Mucosa of gallbladder (tissue), 1 donor: Measurements from ENCODE around the gene KATNAL1. TPM values are rescaled to one million over a fixed set of nuclear protein-coding genes. Genes with fewer than 3 reads are reported as not detected.
"Not testable (repeated sequence)": the region's sequence is repeated elsewhere in the genome, so short reads cannot be mapped to it uniquely, and the experiment has no call there.

ENCODE experiments used
- DNase-seq: peaks from one replicate; pipeline ENCODE4 v3.0.0-alpha.2; 2020; ENCODE audit warnings: low spot score
- total RNA-seq: library from RNA; stranded (reverse); gene quantifications from one replicate; pipeline ENCODE4 v1.2.1, GENCODE V29; 2021
- donor health status: DM: no; HTN: no; CAD: no.

KATNAL1 gene
- total RNA-seq, 1 donor from 2014 or later = 16.4 TPM

GRCh38 chr13:30292325-30292724, 15.0 kb downstream of the KATNAL1 start:
- no peak for DNase-seq

- no peak for DNase-seq
These were observed 16.4 kb downstream of the KATNAL1 start for GRCh38 chr13:30290812-30291436.

GRCh38 chr13:30289533-30289932, 17.8 kb downstream of the KATNAL1 start:
- DNase-seq = no peak

DNA sequence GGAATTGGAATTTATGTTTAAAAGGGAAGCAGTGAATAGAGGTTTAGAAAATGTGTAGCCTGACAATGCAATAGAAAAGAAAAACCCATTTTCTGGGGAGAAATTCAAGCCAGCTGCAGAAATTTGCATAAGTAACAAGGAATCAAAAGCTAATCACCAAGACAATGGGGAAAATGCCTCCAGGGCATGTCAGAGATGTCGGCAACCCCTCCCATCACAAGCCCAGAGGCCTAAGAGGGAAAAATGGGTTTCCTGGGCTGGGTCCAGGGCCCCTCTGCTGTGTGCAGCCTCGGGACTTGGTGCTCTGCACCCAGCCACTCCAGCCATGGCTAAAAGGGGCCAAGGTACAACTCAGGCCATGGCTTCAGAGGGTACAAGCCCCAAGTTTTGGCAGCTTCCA, 21.3 kb downstream of the KATNAL1 start:
- not testable (repeated sequence) for DNase-seq

DNA sequence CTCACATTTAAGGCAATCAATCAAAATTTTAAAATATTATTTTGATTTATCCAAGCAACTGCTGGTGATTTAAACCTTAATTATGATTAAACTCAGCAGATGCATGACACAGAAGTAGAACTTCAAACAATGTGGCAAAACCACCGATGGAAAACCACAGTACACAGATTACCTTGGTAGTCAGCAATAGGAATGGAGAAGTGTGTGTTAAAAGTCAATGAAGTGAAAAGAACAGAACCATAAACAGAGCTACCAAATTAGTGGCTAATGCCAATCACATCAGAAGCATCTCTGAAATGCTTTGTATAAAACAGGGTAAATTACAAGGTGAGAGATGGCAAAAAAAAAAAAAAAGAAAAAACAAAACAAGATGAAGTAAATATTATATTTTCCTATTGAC, 31.2 kb downstream of the KATNAL1 start:
- no peak for DNase-seq

DNA sequence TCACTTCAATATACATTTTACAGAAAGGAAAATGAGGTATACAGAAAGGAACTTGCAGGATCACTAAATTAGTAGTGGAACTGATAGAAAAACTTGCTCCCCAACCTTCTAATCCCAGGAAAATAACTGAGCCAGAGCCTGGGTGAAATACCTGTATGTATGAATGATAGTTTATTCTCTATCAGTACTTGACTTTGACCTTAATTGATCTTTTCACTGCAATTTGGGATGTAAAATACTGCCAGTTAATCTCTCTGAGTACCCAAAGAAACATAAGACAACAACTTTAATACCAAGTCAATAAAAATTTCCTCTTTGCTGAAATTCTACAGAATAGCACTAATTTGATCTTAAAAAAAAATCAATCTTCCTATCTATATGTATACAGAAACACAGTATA, 33.3 kb downstream of the KATNAL1 start:
- DNase-seq = no peak

- DNase-seq = not testable (repeated sequence)
These were observed 37.3 kb downstream of the KATNAL1 start for GRCh38 chr13:30270035-30270434.

DNA sequence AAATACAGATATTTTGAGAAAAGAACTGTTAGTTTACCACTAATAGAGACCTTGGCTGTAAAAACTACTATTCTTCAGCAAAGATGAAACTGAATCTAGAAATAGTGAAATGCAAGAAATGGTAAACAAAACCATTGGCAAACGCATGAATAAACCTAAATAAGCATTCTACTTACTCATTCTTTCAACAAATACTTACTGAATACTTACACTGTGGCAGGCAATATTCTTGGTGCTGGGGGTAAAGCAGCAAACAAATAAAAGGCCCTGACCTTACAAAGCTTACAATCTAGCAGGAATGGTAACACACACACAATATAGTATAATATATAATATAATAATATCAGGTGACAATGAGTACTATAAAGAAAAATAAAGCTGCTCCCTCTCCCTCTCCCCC, 38.7 kb downstream of the KATNAL1 start:
- no peak for DNase-seq

- DNase-seq = no peak
These were observed 40.6 kb downstream of the KATNAL1 start for GRCh38 chr13:30266756-30267155.

GRCh38 chr13:30259149-30259733, 48.1 kb downstream of the KATNAL1 start:
- not testable (repeated sequence) for DNase-seq

DNA sequence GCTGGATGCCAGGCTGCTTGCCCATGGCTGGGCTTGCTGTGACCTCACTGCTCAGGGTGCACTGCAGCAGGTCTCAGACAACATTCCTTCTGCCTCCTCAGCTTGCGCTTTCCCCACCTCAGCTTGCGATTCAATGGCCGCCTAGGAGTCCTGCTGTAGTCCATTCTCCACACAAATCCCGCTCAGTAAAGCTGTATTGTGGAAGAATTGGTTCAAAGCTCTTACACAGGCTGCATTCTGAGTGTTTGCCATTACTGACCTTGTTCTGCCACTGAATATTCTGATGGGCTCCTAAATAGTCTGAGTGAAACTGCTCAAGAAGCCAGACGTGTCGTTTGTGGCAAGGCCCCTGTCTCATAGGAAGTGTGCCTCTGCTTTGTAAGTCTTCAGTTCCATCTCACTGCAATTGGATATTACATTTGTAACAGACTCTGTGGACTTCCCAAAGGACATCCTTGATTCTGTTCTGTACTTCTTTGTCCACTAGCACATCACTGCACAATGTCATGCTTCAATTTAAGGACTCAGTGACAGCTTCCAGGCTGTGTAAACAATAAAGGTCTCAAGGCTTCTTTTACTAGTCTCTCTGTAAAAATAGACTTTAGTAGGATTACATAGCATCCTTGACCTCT, 49.8 kb downstream of the KATNAL1 start:
- no peak for DNase-seq

DNA sequence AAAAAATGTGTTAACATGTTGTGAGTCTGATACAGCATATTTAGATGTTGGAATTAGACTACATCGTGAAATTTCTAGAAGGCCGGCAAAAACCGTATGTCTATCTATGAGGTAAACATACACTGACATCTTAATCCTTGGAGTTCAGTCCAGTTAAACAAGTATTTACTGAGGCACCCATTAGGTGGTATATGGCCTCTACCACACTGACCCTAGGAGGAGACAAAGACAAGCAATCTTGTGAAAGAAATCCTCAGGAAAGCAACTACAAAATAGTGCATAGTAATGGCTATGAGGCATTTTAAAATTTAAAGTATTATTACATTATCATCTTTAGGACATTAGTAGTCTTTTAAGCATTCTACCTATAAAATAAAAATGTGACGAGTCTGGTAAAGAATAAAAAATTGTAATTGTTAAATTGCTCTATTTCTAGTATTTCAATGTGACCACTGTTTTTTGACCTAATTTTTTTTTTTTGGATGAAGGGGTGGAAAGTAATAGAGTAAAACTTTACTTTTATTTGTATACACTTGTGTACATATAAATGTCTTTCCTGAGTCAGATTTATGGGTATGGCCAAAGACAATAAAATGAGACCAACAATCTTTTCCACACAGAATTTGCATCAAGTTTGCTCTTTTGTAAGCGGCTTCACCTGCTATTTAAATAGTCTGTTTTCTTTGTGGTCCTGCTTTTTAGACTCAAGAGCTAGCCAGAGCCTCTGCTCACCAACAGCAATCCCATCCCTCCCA, 50.5 kb downstream of the KATNAL1 start:
- DNase-seq = no peak

DNA sequence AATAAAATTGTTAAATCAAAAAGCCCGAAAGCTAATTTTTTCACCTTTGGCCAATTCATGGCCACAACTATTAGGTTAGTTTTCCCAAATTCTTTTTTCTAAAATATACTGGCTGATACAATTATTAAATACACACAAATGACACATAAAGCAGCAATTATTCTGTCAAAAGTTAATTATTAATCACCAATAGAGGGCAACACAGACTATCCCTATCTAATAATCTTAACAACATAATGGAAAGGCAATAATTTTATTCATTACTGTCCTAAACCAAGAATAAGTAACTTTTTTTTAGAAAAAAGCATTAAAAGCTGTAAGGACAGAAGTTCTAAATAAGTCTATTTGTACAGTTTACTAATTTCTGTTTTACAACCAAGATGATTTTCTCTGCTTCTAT, 51.7 kb downstream of the KATNAL1 start:
- DNase-seq = no peak

GRCh38 chr13:30253830-30254229, 53.5 kb downstream of the KATNAL1 start:
- no peak for DNase-seq

DNA sequence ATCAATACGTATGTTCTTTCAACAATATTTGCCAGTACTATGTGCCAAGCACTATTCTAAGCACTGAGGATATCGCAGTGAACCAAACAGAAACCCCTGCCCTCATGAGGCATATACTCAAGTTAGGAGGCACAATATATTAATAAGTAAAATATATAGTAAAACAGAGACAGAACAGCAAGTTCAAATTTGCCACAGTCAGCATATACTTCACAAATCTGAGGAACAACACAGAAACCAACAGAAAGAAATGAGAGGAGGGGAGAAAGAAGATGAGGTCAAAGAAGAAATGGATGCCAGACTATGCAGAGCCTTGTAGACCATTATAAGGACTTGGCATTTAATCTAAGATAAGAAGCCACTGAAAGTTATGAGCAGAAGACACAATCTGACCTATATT, 59.9 kb downstream of the KATNAL1 start:
- DNase-seq = no peak

- no peak for DNase-seq
These were observed 65.8 kb downstream of the KATNAL1 start for GRCh38 chr13:30241532-30241931.

DNA sequence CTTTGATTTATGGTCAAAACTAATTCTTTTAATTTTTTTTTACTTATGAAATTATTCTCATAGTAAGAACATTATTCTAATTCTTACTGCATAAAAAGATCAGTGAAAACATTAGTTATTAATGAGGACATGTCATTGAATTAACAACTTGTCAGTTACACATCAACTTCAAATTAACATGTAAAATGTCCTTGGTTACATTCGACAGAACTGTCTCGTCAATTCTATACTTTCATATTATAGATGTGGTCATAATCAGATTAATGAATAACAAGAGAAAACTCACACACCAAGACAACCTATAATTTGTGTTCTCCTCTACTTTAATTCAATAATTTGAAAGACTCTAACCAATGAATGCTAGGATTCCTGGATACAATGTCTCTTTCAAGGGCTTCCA, 66.7 kb downstream of the KATNAL1 start:
- no peak for DNase-seq

DNA sequence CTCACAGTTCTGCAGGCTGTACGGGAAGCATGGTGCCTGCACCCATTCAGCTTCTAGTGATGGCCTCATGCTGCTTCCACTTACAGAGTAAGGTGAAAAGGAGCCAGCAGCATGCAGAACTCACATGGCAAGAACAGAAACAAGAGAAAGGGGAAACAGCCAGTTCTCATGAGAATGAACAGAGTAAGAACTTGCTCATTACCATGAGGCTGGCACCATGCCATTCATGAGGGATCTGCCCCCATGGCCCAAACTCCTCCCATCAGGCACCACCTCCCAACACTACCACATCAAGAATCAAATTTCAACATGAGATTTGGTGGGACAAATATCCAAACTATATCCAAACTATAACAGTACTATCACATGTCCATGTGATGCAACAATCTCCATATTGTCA, 72.1 kb downstream of the KATNAL1 start:
- DNase-seq = no peak

GRCh38 chr13:30234619-30235162, 72.7 kb downstream of the KATNAL1 start:
- DNase-seq = no peak

DNA sequence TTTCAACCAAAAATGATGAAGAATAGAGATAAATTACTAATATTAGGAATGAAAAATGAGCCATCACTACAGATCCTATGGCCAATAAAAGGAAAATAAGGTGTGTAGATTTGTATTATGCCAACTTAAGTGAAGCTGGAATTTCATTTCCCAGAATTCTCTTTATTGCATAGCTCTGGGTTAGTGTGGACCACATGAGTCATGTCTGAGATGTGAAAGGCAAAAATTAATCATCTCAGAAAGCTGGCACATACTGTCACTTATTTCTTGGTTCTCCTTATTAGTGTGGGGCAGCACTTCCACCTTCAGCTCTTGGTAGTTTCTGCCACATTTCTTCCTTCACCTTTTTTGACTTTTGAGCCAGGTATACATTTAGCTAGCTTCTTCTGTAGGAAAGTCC, 82.6 kb downstream of the KATNAL1 start:
- DNase-seq = no peak

- no peak for DNase-seq
These were observed 85.1 kb downstream of the KATNAL1 start for GRCh38 chr13:30222254-30222653.

- no peak for DNase-seq
These were observed 91.2 kb downstream of the KATNAL1 start for GRCh38 chr13:30216111-30216510.
